IMR-90 (cell line): ENCODE data around the gene RNF149.

ENCODE experiments used
- CEBPB ChIP-seq: IDR thresholded peaks from 2 replicates; pipeline ENCODE4 v1.6.1; 2012; ENCODE audit warnings: low read depth, low read length, improper control_type of control experiment
- CHD1 ChIP-seq: IDR thresholded peaks from 2 replicates; pipeline ENCODE4 v1.6.1; 2012; ENCODE audit warnings: low read depth, low read length, improper control_type of control experiment
- FOS ChIP-seq: fragments of 150-350 bp; IDR thresholded peaks from 2 replicates; pipeline ENCODE4 v1.6.1; 2016; ENCODE audit warnings: low read depth, low read length
- MXI1 ChIP-seq: IDR thresholded peaks from 2 replicates; pipeline ENCODE4 v1.6.1; 2012; ENCODE audit warnings: low read depth, mild to moderate bottlenecking, low read length, moderate library complexity, borderline replicate concordance
- NFE2L2 ChIP-seq: fragments of 150-350 bp; IDR thresholded peaks from 2 replicates; pipeline ENCODE4 v1.6.1; 2016; ENCODE audit warnings: low read depth, mild to moderate bottlenecking, low read length
- POLR2A ChIP-seq: IDR thresholded peaks from 2 replicates; pipeline ENCODE4 v1.6.1; 2012; ENCODE audit warnings: mild to moderate bottlenecking, low read depth, low read length
- RAD21 ChIP-seq: IDR thresholded peaks from 2 replicates; pipeline ENCODE4 v1.6.1; 2012; ENCODE audit warnings: low read length, improper control_type of control experiment
- RCOR1 ChIP-seq: IDR thresholded peaks from 2 replicates; pipeline ENCODE4 v1.6.1; 2012; ENCODE audit warnings: mild to moderate bottlenecking, low read length, improper control_type of control experiment; ENCODE audit not compliant: insufficient replicate concordance
- RFX5 ChIP-seq: IDR thresholded peaks from 2 replicates; pipeline ENCODE4 v1.8.0; 2012; ENCODE audit warnings: low read depth, mild to moderate bottlenecking, low read length, moderate library complexity
- SMC3 ChIP-seq: fragments of 150-350 bp; IDR thresholded peaks from 2 replicates; pipeline ENCODE4 v1.6.1; 2016; ENCODE audit warnings: low read depth, mild to moderate bottlenecking, antibody characterized with exemption, low read length, moderate library complexity
- TF ChIP-seq, protein P1 (sequence below): conservative IDR thresholded peaks from 2 replicates; pipeline ENCODE4 v1.5.1; 2012; ENCODE audit warnings: mild to moderate bottlenecking, low read depth, low read length, improper control_type of control experiment
- TF ChIP-seq, protein P2 (sequence below): fragments of 150-350 bp; IDR thresholded peaks from 2 replicates; pipeline ENCODE4 v1.6.1; 2017; ENCODE audit warnings: mild to moderate bottlenecking, antibody characterized with exemption, low read length, low read depth
- TF ChIP-seq, protein P3 (sequence below): fragments of 150-350 bp; IDR thresholded peaks from 2 replicates; pipeline ENCODE4 v1.6.1; 2016; ENCODE audit warnings: low read depth, mild to moderate bottlenecking, low read length, moderate library complexity, borderline replicate concordance

DNA sequence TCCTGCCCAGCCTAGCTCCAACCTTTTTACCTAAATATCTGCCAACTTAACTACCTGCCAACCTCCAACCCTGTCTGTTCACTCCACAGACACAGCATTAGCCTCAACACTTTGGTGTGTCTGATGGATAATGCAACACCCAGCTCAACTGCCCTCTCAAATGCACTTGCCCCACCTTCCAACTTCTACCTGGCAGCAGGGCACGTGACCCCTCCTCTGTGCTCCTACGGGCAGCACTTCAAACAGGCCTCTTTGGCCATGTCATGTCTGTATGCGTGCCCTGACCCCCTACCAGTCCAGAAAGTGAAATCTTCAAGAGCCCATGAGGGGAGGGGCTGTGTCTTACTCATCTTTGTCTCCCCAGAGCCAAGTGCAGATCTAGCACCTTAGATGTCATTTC is 25.5 kb downstream of the RNF149 start:
- TF ChIP-seq POLR2A (no peak), SMC3 (no peak), RFX5 (no peak), RAD21 (no peak), RCOR1 (no peak), FOS (no peak), MXI1 (no peak), CHD1 (no peak), CEBPB (no peak), NFE2L2 (no peak)
- TF ChIP-seq, protein P1, sequence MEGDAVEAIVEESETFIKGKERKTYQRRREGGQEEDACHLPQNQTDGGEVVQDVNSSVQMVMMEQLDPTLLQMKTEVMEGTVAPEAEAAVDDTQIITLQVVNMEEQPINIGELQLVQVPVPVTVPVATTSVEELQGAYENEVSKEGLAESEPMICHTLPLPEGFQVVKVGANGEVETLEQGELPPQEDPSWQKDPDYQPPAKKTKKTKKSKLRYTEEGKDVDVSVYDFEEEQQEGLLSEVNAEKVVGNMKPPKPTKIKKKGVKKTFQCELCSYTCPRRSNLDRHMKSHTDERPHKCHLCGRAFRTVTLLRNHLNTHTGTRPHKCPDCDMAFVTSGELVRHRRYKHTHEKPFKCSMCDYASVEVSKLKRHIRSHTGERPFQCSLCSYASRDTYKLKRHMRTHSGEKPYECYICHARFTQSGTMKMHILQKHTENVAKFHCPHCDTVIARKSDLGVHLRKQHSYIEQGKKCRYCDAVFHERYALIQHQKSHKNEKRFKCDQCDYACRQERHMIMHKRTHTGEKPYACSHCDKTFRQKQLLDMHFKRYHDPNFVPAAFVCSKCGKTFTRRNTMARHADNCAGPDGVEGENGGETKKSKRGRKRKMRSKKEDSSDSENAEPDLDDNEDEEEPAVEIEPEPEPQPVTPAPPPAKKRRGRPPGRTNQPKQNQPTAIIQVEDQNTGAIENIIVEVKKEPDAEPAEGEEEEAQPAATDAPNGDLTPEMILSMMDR = no peak
- TF ChIP-seq, protein P2, sequence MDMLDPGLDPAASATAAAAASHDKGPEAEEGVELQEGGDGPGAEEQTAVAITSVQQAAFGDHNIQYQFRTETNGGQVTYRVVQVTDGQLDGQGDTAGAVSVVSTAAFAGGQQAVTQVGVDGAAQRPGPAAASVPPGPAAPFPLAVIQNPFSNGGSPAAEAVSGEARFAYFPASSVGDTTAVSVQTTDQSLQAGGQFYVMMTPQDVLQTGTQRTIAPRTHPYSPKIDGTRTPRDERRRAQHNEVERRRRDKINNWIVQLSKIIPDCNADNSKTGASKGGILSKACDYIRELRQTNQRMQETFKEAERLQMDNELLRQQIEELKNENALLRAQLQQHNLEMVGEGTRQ = no peak
- TF ChIP-seq, protein P3, sequence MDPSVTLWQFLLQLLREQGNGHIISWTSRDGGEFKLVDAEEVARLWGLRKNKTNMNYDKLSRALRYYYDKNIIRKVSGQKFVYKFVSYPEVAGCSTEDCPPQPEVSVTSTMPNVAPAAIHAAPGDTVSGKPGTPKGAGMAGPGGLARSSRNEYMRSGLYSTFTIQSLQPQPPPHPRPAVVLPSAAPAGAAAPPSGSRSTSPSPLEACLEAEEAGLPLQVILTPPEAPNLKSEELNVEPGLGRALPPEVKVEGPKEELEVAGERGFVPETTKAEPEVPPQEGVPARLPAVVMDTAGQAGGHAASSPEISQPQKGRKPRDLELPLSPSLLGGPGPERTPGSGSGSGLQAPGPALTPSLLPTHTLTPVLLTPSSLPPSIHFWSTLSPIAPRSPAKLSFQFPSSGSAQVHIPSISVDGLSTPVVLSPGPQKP = no peak
